Activated naive CD4-positive, alpha-beta T cell treated with anti-CD3 and anti-CD28 coated beads for 36 hours (primary cell): Measurements from ENCODE around the gene TRAPPC3L. TPM values are rescaled to one million over a fixed set of nuclear protein-coding genes. Genes with fewer than 3 reads are reported as not detected.

Source experiments
- CTCF ChIA-PET: fragments of 350-600 bp; sonication (Branson Sonifier 250); formaldehyde crosslinking; loops from one replicate; lab custom pipeline; 2021; ENCODE audit warnings: antibody characterized with exemption; lab: Charles Lee
- DNase-seq: peaks from one replicate; pipeline ENCODE4 v3.0.0-alpha.2; 2020
- H3K27ac Mint-ChIP-seq: one replicate; pipeline ENCODE4 v1.8.0; 2021; ENCODE audit warnings: mild to moderate bottlenecking, mixed read lengths
- H3K27me3 Mint-ChIP-seq: one replicate; pipeline ENCODE4 v1.8.0; 2021; ENCODE audit warnings: low read depth, mixed read lengths
- H3K36me3 Mint-ChIP-seq: one replicate; pipeline ENCODE4 v1.8.0; 2021; ENCODE audit warnings: low read depth, mixed read lengths
- H3K4me1 Mint-ChIP-seq: one replicate; pipeline ENCODE4 v1.8.0; 2021; ENCODE audit warnings: low read depth, mixed read lengths
- H3K4me3 Mint-ChIP-seq: one replicate; pipeline ENCODE4 v1.8.0; 2021; ENCODE audit warnings: mild to moderate bottlenecking, moderate library complexity, mixed read lengths
- H3K9me3 Mint-ChIP-seq: one replicate; pipeline ENCODE4 v1.8.0; 2021; ENCODE audit warnings: mixed read lengths
- intact Hi-C: fragments of 100-400 bp; cut with micrococcal nuclease; formaldehyde crosslinking; loops from one replicate; pipeline ENCODE4 v1.15.1; 2023
- total RNA-seq, 2 experiments: library from RNA; stranded (reverse); gene quantifications; one replicate each; pipeline ENCODE4 v1.2.3, GENCODE V29; 2021

Gene TRAPPC3L
- not detected for total RNA-seq

DNA sequence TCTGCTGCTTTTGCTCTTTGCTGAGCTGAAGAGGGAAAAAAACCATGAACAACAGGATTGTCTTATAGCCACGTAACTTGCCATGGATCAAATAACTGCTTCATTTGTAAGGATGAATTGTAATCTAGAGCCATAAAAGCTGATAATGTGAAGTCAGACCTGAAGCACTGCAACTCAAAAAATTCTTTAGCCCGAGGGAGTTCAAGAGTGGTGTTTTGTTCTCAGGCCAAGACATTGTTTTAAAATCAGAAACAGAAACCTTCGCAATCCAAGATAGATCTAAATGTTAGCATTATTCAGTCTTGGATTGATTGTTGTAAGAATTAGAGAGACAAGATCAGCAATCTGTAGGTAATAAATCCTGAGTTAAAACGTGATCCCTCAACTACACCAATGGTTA lies at the start of gene TRAPPC3L:
TSS of gene TRAPPC3L (minus strand) at position 34 of the 400 bp plus-strand sequence. CDS start 170 bp downstream, outside the sequence.
- Mint-ChIP-seq H3K4me1 (no peaks in the 10 kb centered on the region), H3K9me3 (no peaks in the 10 kb centered on the region), H3K27ac (no peak within 1 kb of the TSS), H3K4me3 (no peak within 1 kb of the TSS), H3K36me3 (no peaks in the 10 kb centered on the region), H3K27me3 (peaks cover 12% of the 10 kb centered on the region)
- CTCF ChIA-PET: interaction anchor here (1.0 kb wide), 1 partner anchor 16 kb away, joined by 3 read pairs; no protein-coding TSS in a partner anchor
- DNase-seq: no peak
- intact Hi-C loops: no loop called here

DNA sequence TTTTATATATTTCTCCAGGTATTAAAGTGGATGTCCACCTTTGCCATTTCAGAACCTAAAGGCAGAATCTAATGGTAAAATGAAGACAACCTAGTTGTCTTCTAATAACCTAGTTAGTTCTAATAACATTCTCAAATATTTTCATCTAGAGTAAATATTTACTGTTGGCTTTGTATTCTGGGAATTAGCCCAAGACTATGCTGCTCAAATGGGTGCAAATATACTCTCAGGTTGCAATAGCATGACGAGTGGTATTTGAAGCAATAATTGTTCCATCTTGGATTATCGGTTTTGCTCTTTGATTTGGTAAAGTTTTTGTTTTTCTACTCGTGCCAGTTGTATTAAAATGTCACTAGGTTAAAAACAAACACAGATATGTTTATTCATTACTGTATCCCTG lies 49.8 kb upstream of the TRAPPC3L start:
- H3K9me3 Mint-ChIP-seq: no peaks in the 10 kb centered on the region
- H3K27ac Mint-ChIP-seq: no peak overlapping the region
- DNase-seq: no peak
- no peak overlapping the region for H3K4me3 Mint-ChIP-seq
- H3K4me1 Mint-ChIP-seq: no peaks in the 10 kb centered on the region
- no peaks in the 10 kb centered on the region for H3K27me3 Mint-ChIP-seq
- intact Hi-C loops: no loop called here
- H3K36me3 Mint-ChIP-seq: peaks cover 40% of the 10 kb centered on the region
- CTCF ChIA-PET: no interaction called here

DNA sequence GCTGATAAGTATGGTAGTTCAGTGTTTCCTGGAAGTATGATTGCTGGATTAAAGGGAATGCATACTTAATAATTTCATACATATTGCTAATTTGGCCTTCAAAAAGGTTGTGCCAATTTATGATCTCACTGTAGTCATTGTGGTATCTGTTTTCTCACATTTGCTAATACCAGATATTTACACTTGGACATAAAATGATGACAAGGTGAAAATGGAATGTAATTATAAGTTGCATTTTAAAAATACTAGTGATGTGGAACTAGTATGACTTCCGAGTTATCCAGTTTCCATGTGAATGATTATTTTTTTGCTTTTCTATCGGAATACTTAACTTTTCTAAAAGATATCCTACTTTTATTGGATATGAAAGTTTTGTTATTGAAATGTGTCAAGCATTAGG lies 41.3 kb upstream of the TRAPPC3L start:
- Mint-ChIP-seq H3K4me3 (no peak overlapping the region), H3K36me3 (peaks cover 26% of the 10 kb centered on the region), H3K4me1 (no peaks in the 10 kb centered on the region), H3K27ac (no peak overlapping the region), H3K27me3 (no peaks in the 10 kb centered on the region), H3K9me3 (no peaks in the 10 kb centered on the region)
- no peak for DNase-seq
- intact Hi-C loops: no loop called here
- CTCF ChIA-PET: no interaction called here

DNA sequence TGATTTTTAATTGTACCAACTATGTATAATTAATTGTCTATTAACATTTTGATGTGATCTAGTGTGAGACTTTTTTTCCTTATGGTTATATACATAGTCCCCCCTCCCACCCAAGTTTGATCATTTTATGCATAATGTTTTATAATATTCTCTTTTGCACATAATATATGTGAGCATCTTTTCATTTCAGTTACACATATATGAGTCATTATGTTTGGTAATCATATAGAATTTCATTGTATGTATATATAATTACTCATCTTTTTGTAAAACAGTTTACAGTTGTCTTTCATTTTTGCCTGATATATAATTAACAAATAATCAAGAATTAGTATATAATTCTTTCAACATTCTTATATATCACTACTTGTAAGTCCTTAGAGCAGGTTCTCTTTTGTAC lies 40.8 kb upstream of the TRAPPC3L start:
- CTCF ChIA-PET: no interaction called here
- Mint-ChIP-seq H3K9me3 (no peaks in the 10 kb centered on the region), H3K4me1 (no peaks in the 10 kb centered on the region), H3K27me3 (no peaks in the 10 kb centered on the region), H3K27ac (no peak overlapping the region), H3K36me3 (peaks cover 28% of the 10 kb centered on the region), H3K4me3 (no peak overlapping the region)
- intact Hi-C loops: no loop called here
- DNase-seq: no peak

DNA sequence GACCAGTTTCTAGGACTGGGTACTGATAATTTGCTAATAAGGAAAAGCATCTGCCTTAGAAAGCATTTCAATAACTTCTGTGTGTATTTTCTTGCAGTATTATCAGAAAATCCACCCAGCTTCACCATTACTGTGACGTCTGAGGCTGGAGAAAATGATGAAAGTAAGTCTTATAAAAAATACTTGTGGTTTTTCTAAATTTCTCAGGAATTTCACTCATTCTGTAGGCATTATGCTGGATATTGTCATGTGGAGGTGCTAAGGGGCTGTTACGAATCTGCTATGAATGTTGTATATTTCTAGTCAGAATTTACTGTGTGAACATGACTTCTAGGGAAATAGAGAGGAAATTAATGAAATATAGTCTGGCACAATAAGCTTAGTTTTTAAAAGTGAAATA lies 34.7 kb upstream of the TRAPPC3L start:
- peaks cover 24% of the 10 kb centered on the region for H3K4me1 Mint-ChIP-seq
- H3K27me3 Mint-ChIP-seq: no peaks in the 10 kb centered on the region
- DNase-seq: no peak
- H3K9me3 Mint-ChIP-seq: no peaks in the 10 kb centered on the region
- H3K27ac Mint-ChIP-seq: no peak overlapping the region
- no peak overlapping the region for H3K4me3 Mint-ChIP-seq
- CTCF ChIA-PET: interaction anchor here (1.5 kb wide), 1 partner anchor 9 kb away, joined by 3 read pairs; the partner anchor contains the start of gene RWDD1
- peaks cover 34% of the 10 kb centered on the region for H3K36me3 Mint-ChIP-seq
- intact Hi-C loops: no loop called here

DNA sequence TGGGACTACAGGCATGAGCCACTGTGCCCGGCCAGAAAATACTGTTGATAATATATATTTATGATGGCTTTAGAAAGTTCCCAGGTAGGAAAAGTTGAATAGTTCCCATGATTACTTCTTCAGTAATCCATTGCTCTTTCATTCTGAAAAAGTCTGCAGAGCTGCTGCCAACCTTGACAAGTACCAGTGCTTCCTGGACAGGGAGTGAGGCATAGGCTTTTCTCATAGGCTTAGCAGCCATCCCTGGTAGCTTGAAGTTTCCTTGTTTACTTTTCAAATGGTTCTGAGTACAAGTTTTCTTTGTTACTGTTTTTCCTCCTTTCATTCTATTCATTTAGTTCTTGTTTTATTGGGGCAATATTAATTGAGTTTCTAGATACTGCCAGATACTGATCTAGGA lies 33.7 kb upstream of the TRAPPC3L start:
- peaks cover 26% of the 10 kb centered on the region for H3K4me1 Mint-ChIP-seq
- no peak overlapping the region for H3K27ac Mint-ChIP-seq
- H3K4me3 Mint-ChIP-seq: no peak overlapping the region
- H3K36me3 Mint-ChIP-seq: peaks cover 35% of the 10 kb centered on the region
- intact Hi-C loops: no loop called here
- H3K9me3 Mint-ChIP-seq: no peaks in the 10 kb centered on the region
- H3K27me3 Mint-ChIP-seq: no peaks in the 10 kb centered on the region
- CTCF ChIA-PET: interaction anchor here (1.1 to 1.5 kb wide), 2 partner anchors 8 to 16 kb away, joined by 3 read pairs; partner anchors contain the start of gene RWDD1
- no peak for DNase-seq

DNA sequence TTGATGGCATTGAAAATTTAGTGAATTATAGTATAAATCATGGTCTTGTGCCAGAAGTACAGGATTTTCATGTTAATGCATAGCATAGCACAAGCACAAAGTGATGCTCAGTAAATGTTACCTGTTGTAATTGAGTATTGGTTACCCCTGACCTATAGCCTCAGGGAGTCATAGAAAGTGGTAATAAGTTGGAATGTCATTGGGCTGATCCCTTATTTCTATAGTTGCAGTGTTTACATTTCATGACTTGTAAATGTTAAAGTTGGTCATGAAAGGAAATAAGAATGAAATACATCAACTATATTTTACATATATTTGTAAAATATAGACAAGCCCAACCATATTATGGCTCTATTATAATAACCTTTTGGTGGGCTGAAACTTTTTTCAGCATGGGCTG lies 32.9 kb upstream of the TRAPPC3L start:
- CTCF ChIA-PET: interaction anchor here (0.6 to 1.6 kb wide), 4 partner anchors 17 to 43 kb away, joined by 3 to 5 read pairs (median 4); no protein-coding TSS in a partner anchor
- Mint-ChIP-seq H3K27ac (no peak overlapping the region), H3K9me3 (no peaks in the 10 kb centered on the region), H3K36me3 (peaks cover 32% of the 10 kb centered on the region), H3K27me3 (no peaks in the 10 kb centered on the region), H3K4me3 (no peak overlapping the region), H3K4me1 (peaks cover 33% of the 10 kb centered on the region)
- intact Hi-C loops: no loop called here
- DNase-seq: no peak

DNA sequence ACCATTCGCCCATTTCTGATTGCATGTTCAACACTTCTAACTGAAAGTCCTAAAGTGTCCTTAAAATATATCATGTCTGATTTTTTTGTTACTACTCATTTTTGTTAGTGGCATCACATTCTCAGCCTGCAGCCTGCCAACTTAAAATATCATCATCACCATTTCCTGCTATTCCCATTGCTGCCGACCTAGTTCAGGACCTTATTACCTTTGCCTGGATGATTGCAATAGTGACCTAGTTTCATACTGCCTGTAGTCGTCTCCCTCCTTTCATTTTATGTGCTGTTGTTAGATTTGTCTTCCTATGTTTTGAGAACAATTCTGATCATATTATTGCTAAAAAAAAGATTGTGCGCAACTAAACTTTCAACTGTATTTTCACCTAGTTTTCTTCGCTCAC lies 32.0 kb upstream of the TRAPPC3L start:
- peaks cover 40% of the 10 kb centered on the region for H3K4me1 Mint-ChIP-seq
- intact Hi-C loops: no loop called here
- no peaks in the 10 kb centered on the region for H3K27me3 Mint-ChIP-seq
- no peaks in the 10 kb centered on the region for H3K9me3 Mint-ChIP-seq
- no peak overlapping the region for H3K4me3 Mint-ChIP-seq
- no peak overlapping the region for H3K27ac Mint-ChIP-seq
- CTCF ChIA-PET: interaction anchor here (0.6 to 1.6 kb wide), 4 partner anchors 17 to 42 kb away, joined by 3 to 5 read pairs (median 4); no protein-coding TSS in a partner anchor
- no peak for DNase-seq
- H3K36me3 Mint-ChIP-seq: peaks cover 30% of the 10 kb centered on the region

DNA sequence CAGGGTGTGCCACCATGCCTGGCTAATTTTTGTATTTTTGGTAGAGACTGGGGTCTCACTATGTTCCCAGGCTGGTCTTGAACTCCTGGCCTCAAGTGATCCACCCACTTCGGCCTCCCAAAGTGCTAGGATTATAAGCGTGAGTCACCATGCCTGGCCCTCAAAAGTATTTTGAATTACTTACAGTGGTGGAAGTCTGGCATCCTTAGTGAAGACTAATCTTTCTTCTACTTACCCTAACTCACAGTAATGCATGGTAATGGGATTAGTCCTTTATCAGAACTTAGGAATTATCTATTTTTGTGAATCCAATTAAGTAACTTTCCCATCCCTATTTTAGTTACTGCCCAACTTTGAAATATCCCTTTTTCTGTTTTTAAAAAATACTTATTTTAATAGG lies 29.7 kb upstream of the TRAPPC3L start:
- no peaks in the 10 kb centered on the region for H3K9me3 Mint-ChIP-seq

DNA sequence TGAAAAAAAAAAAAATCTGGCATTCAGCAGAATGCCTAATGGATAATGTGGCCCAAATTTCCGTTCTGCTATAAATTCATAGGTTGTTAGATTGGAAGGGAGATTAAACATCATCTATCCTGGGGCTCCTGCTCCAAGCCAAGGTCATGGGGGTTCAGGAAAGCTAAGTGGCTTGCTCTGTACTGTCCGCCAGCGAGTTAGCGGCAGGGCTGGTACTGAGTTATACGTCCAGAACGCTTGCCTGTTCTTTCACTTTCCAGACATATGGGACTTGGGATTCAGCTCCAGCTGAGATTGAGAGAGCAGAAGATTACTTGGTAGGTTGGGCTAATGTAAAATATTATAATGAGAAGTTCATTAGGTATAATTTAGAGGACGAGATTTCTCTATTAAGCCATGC lies 26.7 kb upstream of the TRAPPC3L start:
- peak; percentile 21 for DNase-seq
- H3K9me3 Mint-ChIP-seq: no peaks in the 10 kb centered on the region
- peak overlapping the region; percentile 39 for H3K27ac Mint-ChIP-seq
- peak overlapping the region; percentile 93 for H3K4me3 Mint-ChIP-seq
- intact Hi-C loops: no loop called here
- H3K36me3 Mint-ChIP-seq: peaks cover 18% of the 10 kb centered on the region
- H3K4me1 Mint-ChIP-seq: peaks cover 57% of the 10 kb centered on the region
- CTCF ChIA-PET: interaction anchor here (0.9 to 4.8 kb wide), 4 partner anchors 9 to 74 kb away, joined by 3 to 35 read pairs (median 9); no protein-coding TSS in a partner anchor
- H3K27me3 Mint-ChIP-seq: no peaks in the 10 kb centered on the region

More for the DNA sequence above, 29.7 kb upstream of the TRAPPC3L start:
- H3K4me1 Mint-ChIP-seq: peaks cover 51% of the 10 kb centered on the region
- H3K4me3 Mint-ChIP-seq: no peak overlapping the region
- no peak overlapping the region for H3K27ac Mint-ChIP-seq
- CTCF ChIA-PET: no interaction called here
- peaks cover 28% of the 10 kb centered on the region for H3K36me3 Mint-ChIP-seq
- intact Hi-C loops: no loop called here
- no peak for DNase-seq
- H3K27me3 Mint-ChIP-seq: no peaks in the 10 kb centered on the region

DNA sequence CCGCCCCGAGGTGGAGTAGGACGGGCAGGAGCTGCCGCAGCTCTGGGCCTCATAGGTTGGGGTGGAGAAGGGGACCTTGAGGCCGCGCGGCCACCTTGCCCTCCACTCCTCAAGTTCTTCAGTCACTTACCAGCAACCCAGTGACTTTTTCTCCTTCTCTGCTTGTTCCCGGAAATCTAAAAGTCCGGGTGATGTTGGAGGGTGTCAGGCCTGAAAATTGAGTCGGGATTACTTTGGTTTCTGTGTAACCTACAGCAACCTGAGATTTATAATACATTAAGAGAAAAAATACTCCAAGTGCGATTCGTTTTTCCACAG lies 26.2 kb upstream of the TRAPPC3L start:
- Mint-ChIP-seq H3K4me3 (peak overlapping the region; percentile 93), H3K4me1 (peaks cover 54% of the 10 kb centered on the region), H3K36me3 (peaks cover 15% of the 10 kb centered on the region), H3K9me3 (no peaks in the 10 kb centered on the region), H3K27me3 (no peaks in the 10 kb centered on the region), H3K27ac (peak overlapping the region; percentile 88)
- CTCF ChIA-PET: interaction anchor here (0.8 to 4.8 kb wide), 8 partner anchors 8 to 74 kb away, joined by 3 to 35 read pairs (median 3); partner anchors contain the start of gene CALHM4
- DNase-seq: no peak
- intact Hi-C loops: loop anchor here (1.0 to 2.0 kb wide), 9 partner anchors 45 to 1104 kb away; partner anchors contain the start of genes DSE, KPNA5, NT5DC1 and NUS1

DNA sequence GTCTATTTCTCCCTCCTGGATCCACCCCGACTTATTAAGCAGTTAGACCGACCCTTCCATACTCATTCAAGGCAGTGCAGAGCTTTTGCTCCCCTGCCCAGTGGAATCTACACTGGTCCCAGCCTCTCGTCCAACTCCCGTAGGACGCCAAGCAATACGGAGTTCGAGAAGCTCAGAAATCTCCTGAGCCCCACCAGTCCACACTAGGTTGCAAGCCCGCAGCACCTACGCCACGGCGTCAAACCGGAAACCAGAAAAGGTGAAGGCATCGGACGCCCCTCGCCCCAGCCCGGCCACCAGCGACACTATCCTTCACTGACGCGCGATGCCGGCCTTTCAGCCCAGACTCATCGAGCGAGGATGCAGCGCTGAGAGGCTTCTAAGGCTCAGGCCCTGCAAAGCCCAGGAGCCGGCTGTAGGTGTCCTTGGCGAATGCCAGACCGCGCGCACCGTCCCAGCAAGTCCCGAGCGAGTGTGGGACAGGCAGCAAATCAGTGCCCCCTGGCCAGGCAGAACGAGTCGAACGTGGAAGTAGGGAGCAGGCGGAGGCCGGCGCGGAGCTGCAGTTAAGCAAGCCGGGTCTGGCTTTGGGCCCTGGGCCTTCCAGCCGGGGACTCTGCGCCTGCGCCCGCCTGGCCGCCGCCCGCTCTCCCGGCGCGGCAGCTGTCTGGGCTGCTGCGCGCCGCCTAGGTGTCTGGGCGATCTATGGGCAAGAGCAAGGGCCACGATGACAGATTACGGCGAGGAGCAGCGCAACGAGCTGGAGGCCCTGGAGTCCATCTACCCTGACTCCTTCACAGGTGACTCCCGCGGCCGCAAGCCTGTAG lies 25.6 kb upstream of the TRAPPC3L start, which contains the start of gene RWDD1:
TSS of gene RWDD1 (plus strand) at position 649 of the 827 bp plus-strand sequence. CDS start at position 728, 79 bp downstream.
- Mint-ChIP-seq H3K9me3 (no peaks in the 10 kb centered on the region), H3K4me3 (peak within 1 kb of the TSS; percentile 93), H3K27ac (peak within 1 kb of the TSS; percentile 88), H3K36me3 (peaks cover 10% of the 10 kb centered on the region), H3K27me3 (no peaks in the 10 kb centered on the region), H3K4me1 (peaks cover 49% of the 10 kb centered on the region)
- CTCF ChIA-PET: interaction anchor here (0.7 to 4.8 kb wide), 13 partner anchors 9 to 283 kb away, joined by 3 to 35 read pairs (median 3); partner anchors contain the start of genes CALHM4 and DSE
- intact Hi-C loops: loop anchor here (1.0 to 2.0 kb wide), 9 partner anchors 45 to 1104 kb away; partner anchors contain the start of genes DSE, KPNA5, NT5DC1 and NUS1
- peak; percentile 99 for DNase-seq
